Measurements from ENCODE around the gene TCF7L1. TPM values are rescaled to one million over a fixed set of nuclear protein-coding genes. Genes with fewer than 3 reads are reported as not detected.
"Not testable (repeated sequence)": the region's sequence is repeated elsewhere in the genome, so short reads cannot be mapped to it uniquely, and the experiment has no call there.

Gene TCF7L1
- total RNA-seq, 1 experiment from 2014 or later = 0.11 TPM

- DNase-seq (ENCODE audit: low read depth) = no peak
Measured at GRCh38 chr2:85183076-85183475, 49.9 kb downstream of the TCF7L1 start.

GRCh38 chr2:85183479-85183878, 50.3 kb downstream of the TCF7L1 start:
- no peak for DNase-seq (ENCODE audit: low read depth)

- DNase-seq (ENCODE audit: low read depth) = no peak
Measured at GRCh38 chr2:85184231-85184630, 51.0 kb downstream of the TCF7L1 start.

GRCh38 chr2:85184990-85185389, 51.8 kb downstream of the TCF7L1 start:
- no peak for DNase-seq (ENCODE audit: low read depth)

- DNase-seq (ENCODE audit: low read depth) = peak; percentile 13
Measured at GRCh38 chr2:85185431-85185940, 52.3 kb downstream of the TCF7L1 start.

- DNase-seq (ENCODE audit: low read depth) = no peak
Measured at GRCh38 chr2:85187069-85187468, 53.9 kb downstream of the TCF7L1 start.

- DNase-seq (ENCODE audit: low read depth) = peak; percentile 24
Measured at GRCh38 chr2:85188852-85189251, 55.7 kb downstream of the TCF7L1 start.

- no peak for DNase-seq (ENCODE audit: low read depth)
Measured at GRCh38 chr2:85189606-85190270, 56.5 kb downstream of the TCF7L1 start.

GRCh38 chr2:85191157-85191556, 58.0 kb downstream of the TCF7L1 start:
- DNase-seq (ENCODE audit: low read depth) = no peak

GRCh38 chr2:85194780-85195480, 61.7 kb downstream of the TCF7L1 start:
- no peak for DNase-seq (ENCODE audit: low read depth)

GRCh38 chr2:85195956-85196355, 62.8 kb downstream of the TCF7L1 start:
- DNase-seq (ENCODE audit: low read depth) = no peak

- DNase-seq (ENCODE audit: low read depth) = no peak
Measured at GRCh38 chr2:85199698-85200097, 66.5 kb downstream of the TCF7L1 start.

GRCh38 chr2:85209887-85210286, 76.7 kb downstream of the TCF7L1 start:
- no peak for DNase-seq (ENCODE audit: low read depth)

- DNase-seq (ENCODE audit: low read depth) = no peak
Measured at GRCh38 chr2:85210511-85210910, 77.3 kb downstream of the TCF7L1 start.

GRCh38 chr2:85211606-85212005, 78.4 kb downstream of the TCF7L1 start:
- not testable (repeated sequence) for DNase-seq (ENCODE audit: low read depth)

GRCh38 chr2:85212841-85213240, 79.6 kb downstream of the TCF7L1 start:
- no peak for DNase-seq (ENCODE audit: low read depth)

- DNase-seq (ENCODE audit: low read depth) = no peak
Measured at GRCh38 chr2:85213404-85213803, 80.2 kb downstream of the TCF7L1 start.

GRCh38 chr2:85213901-85214512, 80.8 kb downstream of the TCF7L1 start:
- DNase-seq (ENCODE audit: low read depth) = peak; percentile 12

- no peak for DNase-seq (ENCODE audit: low read depth)
Measured at GRCh38 chr2:85215081-85215447, 81.9 kb downstream of the TCF7L1 start.

- peak; percentile 67 for DNase-seq (ENCODE audit: low read depth)
Measured at GRCh38 chr2:85215448-85216401, 82.5 kb downstream of the TCF7L1 start.

- no peak for DNase-seq (ENCODE audit: low read depth)
Measured at GRCh38 chr2:85216927-85217326, 83.7 kb downstream of the TCF7L1 start.
